Keratinocyte (primary cell): Measurements from ENCODE around the gene SCAPER.

Experiments used
- CTCF ChIP-seq, 3 experiments: IDR thresholded peaks in 1 of 3; conservative IDR thresholded peaks in 1 of 3; optimal IDR thresholded peaks in 1 of 3; 2 replicates in 2 of 3; 3 replicates in 1 of 3; pipeline versions ENCODE3 to v1.5.1; 2011; ENCODE audit warnings: low read length in 3 of 3, mild to moderate bottlenecking in 3 of 3, moderate library complexity in 2 of 3, control low read depth in 1 of 3, inconsistent platforms in 1 of 3; ENCODE audit not compliant: insufficient read depth in 2 of 3; ENCODE audit errors: extremely low read depth in 1 of 3
- EZH2 ChIP-seq: IDR thresholded peaks from one replicate; pipeline ENCODE4 v1.6.1; 2012; ENCODE audit warnings: inconsistent platforms, mild to moderate bottlenecking, low read length, moderate library complexity

- TF ChIP-seq CTCF (optimal IDR thresholded peaks at IDR 0.05 in 1 of 3, IDR thresholded peaks at IDR 0.05 in 1 of 3, conservative IDR thresholded peaks at IDR 0.05 in 1 of 3; ENCODE audit: extremely low read depth in 1 of 3, insufficient read depth in 2 of 3, low read length in 3 of 3) (no peak), EZH2 (no peak)
These were observed 464.7 kb downstream of the SCAPER start for GRCh38 chr15:76440441-76440840.
